Stimulated activated effector memory CD8-positive, alpha-beta T cell treated with anti-CD3 and anti-CD28 coated beads, Interleukin-12 subunit alpha, Interleukin-12 subunit beta, amount 100 ng/mL, for 72 hours (primary cell): ENCODE results near the gene ABHD12.

Source experiments
- ATAC-seq: fragments of 150-1000 bp; cut with Tn5 transposase; 2 replicates; pipeline ENCODE4 v1.10.0; 2021
- DNase-seq, 2 donors: peaks; one replicate each; pipeline ENCODE4 v3.0.0; 2021 to 2022; ENCODE audit warnings: low spot score in 2 of 2
- H3K27ac Mint-ChIP-seq: one replicate; pipeline ENCODE4 v1.8.0; 2022; ENCODE audit warnings: mild to moderate bottlenecking, mixed read lengths
- H3K36me3 Mint-ChIP-seq: one replicate; pipeline ENCODE4 v1.8.0; 2022; ENCODE audit warnings: mild to moderate bottlenecking, mixed read lengths
- H3K4me1 Mint-ChIP-seq: one replicate; pipeline ENCODE4 v1.8.0; 2022; ENCODE audit warnings: mixed read lengths
- H3K4me3 Mint-ChIP-seq: one replicate; pipeline ENCODE4 v1.8.0; 2022; ENCODE audit warnings: mild to moderate bottlenecking, mixed read lengths
- H3K9me3 Mint-ChIP-seq: one replicate; pipeline ENCODE4 v1.8.0; 2022; ENCODE audit warnings: mixed read lengths

ABHD12 gene

GRCh38 chr20:25252230-25252651 lies 138.4 kb downstream of the ABHD12 start:
- Mint-ChIP-seq H3K4me1 (peaks cover 31% of the 10 kb centered on the region), H3K4me3 (no peak overlapping the region), H3K9me3 (no peaks in the 10 kb centered on the region), H3K27ac (no peak overlapping the region), H3K36me3 (peaks cover 5% of the 10 kb centered on the region)
- no peak for ATAC-seq
- no peak for DNase-seq

- no peaks in the 10 kb centered on the region for H3K9me3 Mint-ChIP-seq
- H3K27ac Mint-ChIP-seq: no peak overlapping the region
- ATAC-seq: no peak
- DNase-seq: no peak
- H3K4me3 Mint-ChIP-seq: no peak overlapping the region
- H3K4me1 Mint-ChIP-seq: peaks cover 38% of the 10 kb centered on the region
- peaks cover 5% of the 10 kb centered on the region for H3K36me3 Mint-ChIP-seq
Measured at GRCh38 chr20:25251558-25251957, 139.1 kb downstream of the ABHD12 start.

- H3K4me1 Mint-ChIP-seq: peaks cover 39% of the 10 kb centered on the region
- no peaks in the 10 kb centered on the region for H3K9me3 Mint-ChIP-seq
- no peak overlapping the region for H3K4me3 Mint-ChIP-seq
- ATAC-seq (no peak), DNase-seq (no peak)
- H3K36me3 Mint-ChIP-seq: peaks cover 4% of the 10 kb centered on the region
- H3K27ac Mint-ChIP-seq: no peak overlapping the region
Measured at GRCh38 chr20:25251019-25251418, 139.6 kb downstream of the ABHD12 start.

- ATAC-seq (no peak), DNase-seq (no peak)
- H3K27ac Mint-ChIP-seq: no peak overlapping the region
- H3K36me3 Mint-ChIP-seq: no peaks in the 10 kb centered on the region
- no peak overlapping the region for H3K4me3 Mint-ChIP-seq
- H3K4me1 Mint-ChIP-seq: peaks cover 39% of the 10 kb centered on the region
- no peaks in the 10 kb centered on the region for H3K9me3 Mint-ChIP-seq
Measured at GRCh38 chr20:25250508-25250907, 140.1 kb downstream of the ABHD12 start.
